Measurements from ENCODE around the gene ABCC10.

DNA sequence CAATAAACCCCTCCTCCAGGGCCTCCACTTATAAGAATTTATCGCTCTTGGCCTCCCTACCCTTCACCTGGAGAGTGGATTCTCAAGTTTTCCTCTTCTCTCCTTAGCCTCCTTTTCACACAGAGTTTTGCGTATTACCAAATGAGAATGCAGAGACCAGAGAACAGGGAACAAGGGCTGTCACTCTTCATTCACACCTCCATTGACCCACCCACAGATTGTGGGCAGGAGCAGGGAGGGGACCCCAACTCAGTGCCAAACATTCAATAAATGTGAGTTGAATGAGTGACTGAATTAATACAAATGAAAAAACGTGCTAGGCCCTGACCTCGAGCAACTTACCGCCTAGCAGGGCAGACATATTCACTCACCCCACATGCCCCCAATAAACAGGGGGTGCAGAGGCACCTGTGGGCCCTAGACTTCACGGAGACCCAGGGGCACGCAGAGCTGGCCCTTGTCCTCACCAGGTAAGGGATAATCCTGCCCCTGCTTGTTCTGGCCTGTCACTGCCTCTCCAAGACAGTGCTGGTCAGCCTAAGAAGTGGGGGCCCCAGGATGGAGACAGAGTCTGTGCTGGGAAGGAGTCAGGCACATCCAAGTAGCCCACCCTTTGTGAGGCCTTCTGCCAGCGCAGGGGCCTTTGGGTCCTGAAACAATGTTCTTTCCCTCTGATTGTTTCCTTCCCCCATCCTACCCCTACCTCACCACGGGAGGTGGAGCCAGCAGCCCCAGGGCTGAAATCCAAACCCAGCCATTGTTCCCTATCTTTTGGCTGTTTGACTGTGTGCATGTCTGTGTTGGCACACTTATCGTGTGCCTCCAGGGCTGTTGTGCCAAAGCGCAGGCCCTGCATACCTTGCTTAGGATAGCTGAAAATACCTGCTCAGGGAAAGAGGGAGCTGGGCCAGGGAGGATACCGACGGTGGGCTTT is 41.7 kb downstream of the ABCC10 start:
- TF ChIP-seq CTCF (IDR thresholded peaks at IDR 0.05): no peak
- no peak for TF ChIP-seq POLR2A (IDR thresholded peaks at IDR 0.05)

Data from heart left ventricle (tissue), 13 donors.